Right renal pelvis (tissue), 4 donors: ENCODE results near the gene RFX5. TPM values are rescaled to one million over a fixed set of nuclear protein-coding genes. Genes with fewer than 3 reads are reported as not detected.

Experiments
- polyA plus RNA-seq, 4 donors: library from polyadenylated mRNA; unstranded; fragments of 120-200 nt; gene quantifications; one replicate each; pipeline ENCODE4 v1.2.1, GENCODE V29; 2013; ENCODE audit not compliant: insufficient read length in 4 of 4

The RFX5 gene
- polyA plus RNA-seq, 4 donors = 43.4 to 46.8 (median 45.3) TPM

Other genes starting within 250 kb of the RFX5 start
- gene SEMA6C, start 200.6 kb downstream of the RFX5 start, polyA plus RNA-seq = 10 to 100 TPM; 24.1 to 28.9 (median 24.9) TPM
- gene TNFAIP8L2, start 190.6 kb downstream of the RFX5 start, polyA plus RNA-seq = 1 to 10 TPM; 1.2 to 1.7 (median 1.4) TPM
- gene LYSMD1, start 181.3 kb downstream of the RFX5 start, polyA plus RNA-seq = 10 to 100 TPM; 16.9 to 19.1 (median 17.2) TPM
- gene SCNM1, start 181.1 kb downstream of the RFX5 start, polyA plus RNA-seq = 10 to 100 TPM; 37.5 to 41.7 (median 38.9) TPM
- under 1 TPM; 0.73 to 0.96 (median 0.88) TPM for gene TMOD4, start 171.3 kb downstream of the RFX5 start, polyA plus RNA-seq
- 10 to 100 TPM; 63.7 to 74.7 (median 69.3) TPM for gene VPS72, start 157.1 kb downstream of the RFX5 start, polyA plus RNA-seq
- 10 to 100 TPM; 59.2 to 69.7 (median 63.1) TPM for gene PIP5K1A, start 148.7 kb downstream of the RFX5 start, polyA plus RNA-seq
- gene PSMD4, start 92.5 kb downstream of the RFX5 start, polyA plus RNA-seq = 100 to 1,000 TPM; 135 to 165 (median 140) TPM
- gene ZNF687, start 65.0 kb downstream of the RFX5 start, polyA plus RNA-seq = 10 to 100 TPM; 23.1 to 26.3 (median 24.0) TPM
- gene PI4KB, start 19.8 kb downstream of the RFX5 start, polyA plus RNA-seq = 10 to 100 TPM; 59.3 to 63.3 (median 61.4) TPM
- gene SELENBP1, start 25.5 kb upstream of the RFX5 start, polyA plus RNA-seq = 10 to 100 TPM; 45.4 to 53.6 (median 53.4) TPM
- gene PSMB4, start 52.3 kb upstream of the RFX5 start, polyA plus RNA-seq = 100 to 1,000 TPM; 238 to 300 (median 254) TPM
- gene POGZ, start 112.2 kb upstream of the RFX5 start, polyA plus RNA-seq = 100 to 1,000 TPM in 2 of 4 donors, 10 to 100 TPM in 2; 82.2 to 128 (median 104) TPM
- 10 to 100 TPM; 37.5 to 57.4 (median 40.8) TPM for gene CGN, start 164.1 kb upstream of the RFX5 start, polyA plus RNA-seq
- 10 to 100 TPM in 3 of 4 donors, 1 to 10 TPM in 1; 9.9 to 13.0 (median 11.0) TPM for gene TUFT1, start 193.1 kb upstream of the RFX5 start, polyA plus RNA-seq